Breast epithelium (tissue), 4 donors: ENCODE measurements around the gene CPEB1. TPM values are rescaled to one million over a fixed set of nuclear protein-coding genes. Genes with fewer than 3 reads are reported as not detected.

Source experiments
- DNase-seq, 2 donors: peaks; one replicate each; pipeline ENCODE4 v3.0.0-alpha.2; 2019; ENCODE audit warnings: low spot score in 2 of 2
- H3K27ac ChIP-seq, 2 donors: fragments of 200-600 bp; sonication (generic) in 1 of 2; one replicate each; pipeline ENCODE4 v1.5.1; 2016 to 2019; ENCODE audit warnings: mild to moderate bottlenecking in 1 of 2
- H3K27me3 ChIP-seq, 2 donors: fragments of 200-600 bp; sonication (generic) in 1 of 2; one replicate each; pipeline versions ENCODE4 v1.5.1 to v1.6.0; 2017 to 2019; ENCODE audit warnings: control low read depth in 1 of 2, mild to moderate bottlenecking in 1 of 2
- H3K36me3 ChIP-seq: fragments of 200-600 bp; one replicate; pipeline ENCODE4 v1.5.1; 2019
- H3K4me1 ChIP-seq, 2 donors: fragments of 200-600 bp; sonication (generic); one replicate each; pipeline ENCODE4 v1.5.1; 2016 to 2019; ENCODE audit warnings: control low read depth in 1 of 2
- H3K4me3 ChIP-seq, 3 donors: fragments of 200-600 bp; sonication (generic); 1 replicate in 2 of 3; 2 replicates in 1 of 3; pipeline ENCODE4 v1.5.1; 2016 to 2019; ENCODE audit warnings: mild to moderate bottlenecking in 3 of 3, moderate library complexity in 2 of 3
- H3K9me3 ChIP-seq, 2 donors: fragments of 200-600 bp; sonication (generic) in 1 of 2; one replicate each; pipeline ENCODE4 v1.5.1; 2016 to 2019; ENCODE audit warnings: control low read depth in 1 of 2
- CTCF ChIP-seq, 3 donors: fragments of 450-650 bp; IDR thresholded peaks; one replicate each; pipeline ENCODE4 v1.5.1; 2016 to 2017; ENCODE audit warnings: antibody characterized with exemption in 3 of 3, mild to moderate bottlenecking in 3 of 3, moderate library complexity in 3 of 3
- POLR2A ChIP-seq: fragments of 450-650 bp; IDR thresholded peaks from one replicate; pipeline ENCODE4 v1.6.1; 2016; ENCODE audit warnings: antibody characterized with exemption, mild to moderate bottlenecking, moderate library complexity
- POLR2AphosphoS5 ChIP-seq, 3 donors: sonication (generic); formaldehyde crosslinking; IDR thresholded peaks; one replicate each; pipeline ENCODE4 v1.6.1; 2017; ENCODE audit warnings: antibody characterized with exemption in 3 of 3
- intact Hi-C: fragments of 100-400 bp; cut with DNase I; formaldehyde crosslinking; loops from one replicate; pipeline ENCODE4 v1.15.1; 2023; ENCODE audit warnings: low total_unique reads
- total RNA-seq, 3 donors: library from RNA; depleted of rRNA; stranded (reverse); fragments of >200 nt; gene quantifications; one replicate each; pipeline ENCODE4 v1.1.0, GENCODE V29; 2016

CPEB1 gene
- total RNA-seq, 3 donors from 2014 or later: 2.2 to 6.9 (median 4.6) TPM

GRCh38 chr15:82548700-82549099 is 98.5 kb downstream of the CPEB1 start:
- no peaks in the 10 kb centered on the region for H3K9me3 ChIP-seq
- peaks cover 0 to 10% of the 10 kb centered on the region in 2 donors for H3K4me1 ChIP-seq
- H3K4me3 ChIP-seq: no peak overlapping the region
- TF ChIP-seq POLR2A: no peak
- no peak for TF ChIP-seq POLR2AphosphoS5 (IDR thresholded peaks at IDR 0.05)
- TF ChIP-seq CTCF (IDR thresholded peaks at IDR 0.05): no peak
- intact Hi-C loops: no loop called here
- H3K27ac ChIP-seq: no peak overlapping the region
- no peak for DNase-seq
- H3K27me3 ChIP-seq: no peaks in the 10 kb centered on the region
- H3K36me3 ChIP-seq: no peaks in the 10 kb centered on the region

- intact Hi-C loops: no loop called here
- H3K36me3 ChIP-seq: no peaks in the 10 kb centered on the region
These were observed 101.7 kb downstream of the CPEB1 start for GRCh38 chr15:82545478-82545877.

GRCh38 chr15:82545002-82545401 is 102.2 kb downstream of the CPEB1 start:
- H3K27me3 ChIP-seq: no peaks in the 10 kb centered on the region
- no peak for TF ChIP-seq POLR2A
- TF ChIP-seq POLR2AphosphoS5 (IDR thresholded peaks at IDR 0.05): no peak
- no peak for TF ChIP-seq CTCF (IDR thresholded peaks at IDR 0.05)
- H3K36me3 ChIP-seq: no peaks in the 10 kb centered on the region
- H3K4me3 ChIP-seq: no peak overlapping the region
- H3K9me3 ChIP-seq: no peaks in the 10 kb centered on the region
- intact Hi-C loops: no loop called here
- no peak overlapping the region for H3K27ac ChIP-seq
- H3K4me1 ChIP-seq: peaks cover 0 to 6% of the 10 kb centered on the region in 2 donors
- no peak for DNase-seq

More at GRCh38 chr15:82545478-82545877, 101.7 kb downstream of the CPEB1 start:
- no peaks in the 10 kb centered on the region for H3K9me3 ChIP-seq
- H3K4me3 ChIP-seq: no peak overlapping the region
- TF ChIP-seq CTCF (IDR thresholded peaks at IDR 0.05) (no peak), POLR2A (no peak), POLR2AphosphoS5 (IDR thresholded peaks at IDR 0.05) (no peak)
- no peaks in the 10 kb centered on the region for H3K27me3 ChIP-seq
- no peak for DNase-seq
- H3K4me1 ChIP-seq: peaks cover 0 to 6% of the 10 kb centered on the region in 2 donors
- H3K27ac ChIP-seq: no peak overlapping the region

GRCh38 chr15:82544431-82544830 is 102.7 kb downstream of the CPEB1 start:
- peaks cover 0 to 6% of the 10 kb centered on the region in 2 donors for H3K4me1 ChIP-seq
- H3K36me3 ChIP-seq: no peaks in the 10 kb centered on the region
- TF ChIP-seq POLR2AphosphoS5 (IDR thresholded peaks at IDR 0.05) (no peak), POLR2A (no peak), CTCF (IDR thresholded peaks at IDR 0.05) (no peak)
- H3K27me3 ChIP-seq: no peaks in the 10 kb centered on the region
- H3K4me3 ChIP-seq: no peak overlapping the region
- intact Hi-C loops: no loop called here
- H3K27ac ChIP-seq: no peak overlapping the region
- no peak for DNase-seq
- no peaks in the 10 kb centered on the region for H3K9me3 ChIP-seq

GRCh38 chr15:82543160-82543559 is 104.0 kb downstream of the CPEB1 start:
- H3K27ac ChIP-seq: no peak overlapping the region
- H3K4me1 ChIP-seq: peaks cover 0 to 12% of the 10 kb centered on the region in 2 donors
- intact Hi-C loops: no loop called here
- no peaks in the 10 kb centered on the region for H3K36me3 ChIP-seq
- H3K9me3 ChIP-seq: no peaks in the 10 kb centered on the region
- H3K4me3 ChIP-seq: no peak overlapping the region
- no peak for DNase-seq
- H3K27me3 ChIP-seq: no peaks in the 10 kb centered on the region
- TF ChIP-seq CTCF (IDR thresholded peaks at IDR 0.05) (no peak), POLR2AphosphoS5 (IDR thresholded peaks at IDR 0.05) (no peak), POLR2A (no peak)
